ENCODE results near the gene SLC22A4.

Gene SLC22A4

DNA sequence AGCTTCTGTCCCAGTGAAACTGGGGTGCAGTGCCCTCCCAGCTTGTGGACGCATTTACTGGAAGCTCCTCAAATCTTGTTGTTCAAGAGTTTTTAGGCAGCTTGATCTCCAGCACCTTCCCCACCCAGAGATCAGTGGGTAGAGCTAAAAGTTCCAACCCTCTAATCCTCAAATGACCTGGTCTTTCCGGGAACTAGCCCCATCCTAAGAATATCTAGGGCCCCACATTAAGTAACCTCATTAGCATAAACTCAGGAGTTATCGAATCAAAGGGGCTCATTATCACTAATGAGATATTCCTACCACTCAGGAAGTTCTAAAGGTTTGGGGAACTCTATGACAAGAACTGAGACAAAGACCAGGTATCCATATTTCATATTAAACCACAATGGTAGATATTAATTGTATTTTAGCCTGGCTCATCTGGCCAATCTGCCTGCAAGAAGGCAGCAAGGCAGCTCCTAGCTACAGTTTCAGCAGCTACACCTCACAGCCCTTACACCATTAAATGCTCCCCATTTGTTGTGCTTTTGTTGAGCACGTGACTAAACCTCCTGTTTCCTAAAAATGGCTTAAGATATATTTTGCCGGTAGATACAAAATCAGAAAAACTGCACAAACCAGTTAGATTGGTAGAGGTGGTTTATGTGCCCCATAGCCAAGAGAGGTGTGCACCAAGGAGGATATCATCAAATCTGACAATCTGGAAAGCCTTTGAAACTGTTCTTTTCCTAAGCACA is 50.8 kb downstream of the SLC22A4 start:
- DNase-seq: no peak

DNA sequence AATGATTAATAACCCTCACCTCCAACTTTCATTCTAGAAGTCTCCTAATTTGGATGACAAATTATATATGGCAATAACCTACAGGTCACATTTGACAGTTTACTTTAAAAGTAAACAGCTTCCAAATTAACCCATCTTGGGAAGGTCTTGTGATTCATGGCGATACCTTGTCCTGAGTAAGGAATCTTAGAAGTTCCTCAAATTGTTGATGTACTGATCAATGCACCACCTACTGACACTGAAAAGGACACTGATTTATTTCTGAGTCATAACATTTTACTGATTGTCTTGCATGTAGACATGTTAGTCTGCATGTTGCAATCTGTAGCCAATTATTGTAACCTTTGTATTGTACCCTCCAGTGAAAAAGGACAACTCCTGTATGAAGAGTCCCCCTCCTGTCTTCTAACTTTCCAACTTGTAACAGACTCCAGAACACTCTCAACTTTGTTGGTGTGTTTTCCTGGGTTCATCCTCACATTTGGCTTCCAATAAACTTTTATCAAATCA is 59.3 kb downstream of the SLC22A4 start:
- DNase-seq: no peak

DNA sequence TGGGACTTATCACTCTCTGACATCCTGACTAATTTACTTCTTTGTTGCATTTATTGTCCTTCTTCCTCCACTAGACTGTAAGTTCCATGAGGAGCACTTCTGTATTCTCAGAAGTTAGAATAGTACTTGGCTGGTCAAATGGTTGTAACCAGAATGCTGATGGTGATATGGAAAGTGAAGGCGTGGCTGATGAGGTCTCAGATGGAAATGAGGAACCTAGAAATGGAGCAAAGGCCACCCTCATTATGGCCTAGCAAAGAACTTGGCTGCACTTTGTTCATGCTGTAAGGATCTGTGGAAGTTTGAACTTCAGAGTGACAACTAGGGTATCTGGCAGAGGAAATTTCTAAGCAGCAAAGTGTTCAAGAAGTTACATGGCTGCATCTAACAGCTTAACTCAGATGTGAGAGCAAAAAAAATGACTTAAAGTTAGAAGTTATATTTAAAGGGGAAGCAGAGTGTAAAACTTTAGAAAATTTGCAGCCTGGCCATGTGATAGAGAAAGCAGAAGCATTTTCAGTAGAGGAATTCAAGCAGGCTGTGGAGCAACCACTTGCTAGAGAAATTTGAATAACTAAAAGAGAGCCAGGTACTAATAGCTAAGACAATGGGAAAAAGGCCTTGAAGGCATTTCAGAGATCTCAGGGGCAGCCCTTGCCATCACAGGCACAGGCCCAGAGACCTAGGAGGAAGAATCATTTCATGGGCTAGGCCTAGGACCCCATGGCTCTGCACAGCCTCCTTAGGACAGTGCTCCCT is 60.4 kb downstream of the SLC22A4 start:
- no peak for DNase-seq

DNA sequence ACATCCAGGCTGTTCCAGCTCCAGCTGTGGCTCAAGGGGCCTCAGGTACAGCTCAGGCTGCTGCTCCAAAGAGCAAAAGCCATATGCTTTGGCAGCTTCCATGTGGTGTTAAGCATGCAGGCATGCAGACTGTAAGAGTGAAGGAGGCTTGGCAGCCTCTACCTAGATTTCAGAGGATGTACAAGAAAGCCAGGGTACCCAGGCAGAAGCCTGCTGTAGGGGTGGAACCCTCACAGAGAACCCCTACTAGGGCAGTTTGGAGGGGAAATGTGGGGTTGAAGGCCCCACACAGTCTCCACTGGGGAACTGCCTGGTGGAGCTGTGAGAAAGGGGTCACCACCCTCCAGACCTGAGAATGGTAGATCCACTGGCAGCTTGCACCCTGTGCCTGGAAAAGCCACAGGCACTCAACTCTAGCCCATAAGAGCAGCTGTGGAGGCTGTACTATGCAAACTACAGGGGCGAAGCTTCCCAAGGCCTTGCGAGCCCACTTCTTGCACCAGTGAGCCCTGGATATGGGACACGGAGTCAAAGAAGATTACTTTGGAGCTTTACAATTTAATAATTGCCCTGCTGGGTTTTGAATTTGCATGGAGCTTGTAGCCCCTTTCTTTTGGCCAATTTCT is 61.1 kb downstream of the SLC22A4 start:
- DNase-seq: no peak

DNA sequence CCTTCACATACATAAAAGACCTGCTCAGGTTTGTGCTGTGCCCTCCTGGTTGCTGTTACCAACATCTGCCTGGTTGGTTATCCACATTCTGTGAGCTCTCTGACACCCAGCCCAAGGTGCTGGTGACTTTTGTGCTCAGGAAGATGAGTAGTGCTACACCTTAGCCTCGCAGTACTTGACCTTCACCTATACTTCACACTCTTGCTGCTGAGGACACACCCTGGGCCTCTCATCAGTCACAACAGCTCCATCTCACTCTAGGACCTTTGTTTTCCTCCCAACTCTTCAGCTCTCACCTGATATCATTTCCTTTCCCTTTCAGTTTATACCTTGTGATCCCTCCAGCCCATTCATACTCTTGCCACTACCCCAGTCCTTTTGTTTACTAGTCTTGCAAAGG is 64.6 kb downstream of the SLC22A4 start:
- no peak for DNase-seq

DNA sequence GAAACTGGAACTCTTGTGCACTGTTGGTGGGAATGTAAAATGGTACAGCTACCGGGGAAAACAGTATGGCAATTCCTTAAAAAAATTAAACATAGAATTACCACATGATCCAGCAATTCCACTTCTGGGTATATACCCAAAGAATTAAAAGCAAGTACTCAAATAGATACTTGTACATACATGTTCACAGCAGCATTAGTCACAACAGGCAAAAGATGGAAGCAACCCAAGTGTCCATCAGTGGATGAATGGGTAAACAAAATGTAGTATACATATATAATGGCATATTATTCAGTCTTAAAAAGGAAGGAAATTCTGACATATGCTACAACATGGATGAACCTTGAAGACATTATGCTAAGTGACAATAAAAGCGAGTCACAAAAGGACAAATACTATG is 67.9 kb downstream of the SLC22A4 start:
- DNase-seq: no peak

DNA sequence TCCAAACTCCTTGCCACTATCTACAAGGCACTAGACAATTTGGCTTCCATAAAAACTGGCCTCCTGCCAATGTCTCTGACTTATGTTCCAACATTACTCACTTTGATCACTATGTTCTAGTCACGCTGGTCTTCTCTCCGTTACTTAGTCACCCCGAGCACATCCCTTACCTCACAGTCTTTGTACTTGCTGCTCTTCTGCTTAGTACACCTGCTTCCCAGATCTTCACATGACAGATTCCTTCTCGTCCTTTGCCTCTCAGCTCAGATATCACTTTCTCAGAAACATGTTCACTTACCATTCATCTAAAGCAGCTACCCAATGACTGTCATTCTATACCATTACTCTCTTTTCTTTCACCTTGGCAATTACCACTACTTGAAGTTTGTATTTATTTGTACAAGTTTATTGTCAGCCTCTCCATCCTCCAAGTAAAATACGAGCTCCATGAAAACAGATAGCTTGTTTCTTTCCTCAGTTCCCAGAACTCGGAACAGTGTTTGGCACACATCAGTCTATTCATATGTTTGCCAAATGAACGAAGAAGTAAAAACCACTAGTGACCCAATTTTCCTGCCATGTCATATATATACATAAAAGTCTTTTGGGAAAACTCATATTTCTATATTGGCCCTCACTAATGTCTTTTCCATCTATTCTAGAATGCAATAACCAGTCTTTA is 69.4 kb downstream of the SLC22A4 start:
- DNase-seq: no peak

DNA sequence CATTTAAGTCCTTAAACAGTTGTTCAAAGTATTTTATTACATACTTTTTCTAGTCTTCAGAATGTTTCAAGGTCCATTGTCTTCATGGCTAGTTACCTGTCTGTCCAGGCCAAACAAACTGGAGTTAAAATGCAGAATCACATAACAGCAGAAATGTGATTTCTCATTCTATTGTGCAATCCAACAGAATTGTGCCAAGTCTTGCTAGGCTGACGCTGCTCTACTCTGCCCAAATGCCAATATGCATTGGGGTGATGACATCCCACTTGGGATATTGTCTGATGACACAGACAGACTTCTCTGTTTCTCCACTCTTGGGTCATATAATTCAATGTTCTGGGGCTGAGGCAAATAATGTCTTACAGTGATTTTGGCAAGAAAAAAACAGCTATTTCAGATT is 70.1 kb downstream of the SLC22A4 start:
- no peak for DNase-seq

DNA sequence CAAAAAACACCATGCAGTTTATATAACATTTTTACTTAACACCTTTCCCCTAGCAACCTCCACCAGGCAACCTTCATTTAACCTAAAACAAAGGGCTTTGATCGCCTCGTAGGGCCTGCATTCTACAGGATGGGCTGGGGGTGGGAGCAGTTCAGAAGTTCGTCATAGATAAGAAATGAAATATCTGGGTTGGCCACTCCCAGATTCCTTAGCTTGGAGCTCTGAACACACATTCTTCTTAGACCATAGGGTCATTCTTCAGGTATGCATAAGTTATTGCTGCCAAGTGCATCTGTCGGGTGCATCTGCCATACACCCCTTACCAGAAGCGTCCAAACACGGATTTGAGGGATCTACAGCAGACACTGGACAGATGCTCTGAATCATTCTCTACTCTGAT is 71.0 kb downstream of the SLC22A4 start:
- no peak for DNase-seq

DNA sequence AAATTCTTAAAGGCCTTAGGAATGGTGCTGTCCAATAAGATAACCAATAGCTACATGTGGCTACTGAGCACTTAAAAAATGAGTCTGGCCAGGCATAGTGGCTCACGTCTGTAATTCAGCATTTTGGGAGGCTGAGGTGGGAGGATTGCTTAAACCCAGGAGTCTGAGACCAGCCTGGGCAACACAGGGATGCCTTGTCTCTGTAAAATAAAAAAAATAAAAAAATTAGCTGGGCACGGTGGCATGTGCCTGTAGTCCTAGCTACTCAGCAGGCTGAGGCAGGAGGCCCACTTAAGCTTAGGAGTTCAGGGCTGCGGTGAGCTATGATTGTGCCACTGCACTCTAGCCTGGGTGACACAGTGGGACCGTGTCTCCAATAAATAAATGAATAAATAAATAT is 74.0 kb downstream of the SLC22A4 start:
- no peak for DNase-seq

DNA sequence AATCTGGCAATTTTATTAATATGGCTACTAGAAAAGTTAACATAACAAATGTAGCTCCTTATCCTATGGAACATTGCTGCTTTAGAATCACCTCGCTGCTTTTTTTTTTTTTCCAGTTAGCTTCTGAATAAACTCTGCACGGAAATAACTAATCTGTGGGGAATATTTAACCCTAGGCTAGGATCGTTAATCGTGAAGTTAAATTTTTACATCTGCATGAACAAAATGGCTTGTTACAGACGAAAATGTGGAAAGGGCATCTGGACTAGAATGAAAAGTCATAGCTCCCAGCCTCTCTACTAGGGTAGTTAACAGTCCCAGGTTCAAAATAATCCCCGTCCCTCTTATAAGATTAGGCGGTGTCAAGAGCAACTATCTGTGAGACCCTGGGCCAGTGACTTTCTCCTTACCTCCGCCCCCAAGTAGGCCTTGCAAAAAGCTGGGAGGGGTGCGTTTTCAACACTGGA is 74.8 kb downstream of the SLC22A4 start:
- no peak for DNase-seq

DNA sequence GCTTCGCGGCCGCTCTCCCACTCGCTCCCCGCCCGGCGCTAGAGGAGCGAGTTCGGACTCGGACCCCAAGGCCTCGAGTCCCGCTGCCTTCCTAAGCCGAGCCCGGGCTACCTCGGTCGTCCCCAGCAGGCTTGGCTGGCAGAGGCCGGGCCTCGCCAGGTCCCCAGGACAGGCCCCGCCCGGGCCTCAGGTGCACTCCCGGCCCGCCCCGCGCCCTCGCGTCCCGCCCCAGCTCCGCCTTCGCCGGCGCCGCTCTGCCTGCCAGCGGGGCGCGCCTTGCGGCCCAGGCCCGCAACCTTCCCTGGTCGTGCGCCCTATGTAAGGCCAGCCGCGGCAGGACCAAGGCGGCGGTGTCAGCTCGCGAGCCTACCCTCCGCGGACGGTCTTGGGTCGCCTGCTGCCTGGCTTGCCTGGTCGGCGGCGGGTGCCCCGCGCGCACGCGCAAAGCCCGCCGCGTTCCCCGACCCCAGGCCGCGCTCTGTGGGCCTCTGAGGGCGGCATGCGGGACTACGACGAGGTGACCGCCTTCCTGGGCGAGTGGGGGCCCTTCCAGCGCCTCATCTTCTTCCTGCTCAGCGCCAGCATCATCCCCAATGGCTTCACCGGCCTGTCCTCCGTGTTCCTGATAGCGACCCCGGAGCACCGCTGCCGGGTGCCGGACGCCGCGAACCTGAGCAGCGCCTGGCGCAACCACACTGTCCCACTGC is 75.4 kb downstream of the SLC22A4 start, which contains the start of gene SLC22A5:
TSS of gene SLC22A5 (plus strand) at position 237 of the 707 bp plus-strand sequence. CDS start at position 500, 263 bp downstream.
- peak; percentile 68 for DNase-seq

DNA sequence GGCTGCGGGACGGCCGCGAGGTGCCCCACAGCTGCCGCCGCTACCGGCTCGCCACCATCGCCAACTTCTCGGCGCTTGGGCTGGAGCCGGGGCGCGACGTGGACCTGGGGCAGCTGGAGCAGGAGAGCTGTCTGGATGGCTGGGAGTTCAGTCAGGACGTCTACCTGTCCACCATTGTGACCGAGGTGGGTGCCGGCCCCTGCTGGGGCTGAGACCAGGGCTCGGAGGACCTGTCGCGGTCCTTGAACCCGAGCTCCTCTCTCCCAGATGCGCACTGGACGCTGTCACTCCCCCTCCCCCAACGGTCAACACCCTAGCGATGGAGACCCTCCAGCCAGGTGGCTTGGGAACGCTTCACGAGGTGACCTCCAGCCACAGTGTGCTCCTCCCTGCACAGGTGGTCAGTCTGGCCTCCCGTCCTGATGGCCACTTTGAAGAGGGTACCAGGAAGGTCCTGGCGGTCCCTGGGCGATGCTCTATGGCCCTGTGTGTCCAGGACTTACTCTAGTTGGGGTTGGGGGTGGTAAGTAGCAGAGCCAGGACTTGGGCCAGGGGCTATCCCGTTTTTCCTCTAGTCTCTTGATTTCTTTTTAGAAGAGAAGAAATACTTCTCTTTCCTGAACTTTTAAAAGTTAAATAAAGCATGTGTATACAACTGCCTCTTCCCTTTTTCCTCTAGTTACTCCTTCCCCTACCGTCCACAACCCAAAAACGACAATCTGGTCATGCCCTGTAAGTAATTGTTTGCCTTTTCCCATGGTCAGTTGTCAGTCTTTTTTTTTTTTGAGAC is 76.2 kb downstream of the SLC22A4 start:
- no peak for DNase-seq

DNA sequence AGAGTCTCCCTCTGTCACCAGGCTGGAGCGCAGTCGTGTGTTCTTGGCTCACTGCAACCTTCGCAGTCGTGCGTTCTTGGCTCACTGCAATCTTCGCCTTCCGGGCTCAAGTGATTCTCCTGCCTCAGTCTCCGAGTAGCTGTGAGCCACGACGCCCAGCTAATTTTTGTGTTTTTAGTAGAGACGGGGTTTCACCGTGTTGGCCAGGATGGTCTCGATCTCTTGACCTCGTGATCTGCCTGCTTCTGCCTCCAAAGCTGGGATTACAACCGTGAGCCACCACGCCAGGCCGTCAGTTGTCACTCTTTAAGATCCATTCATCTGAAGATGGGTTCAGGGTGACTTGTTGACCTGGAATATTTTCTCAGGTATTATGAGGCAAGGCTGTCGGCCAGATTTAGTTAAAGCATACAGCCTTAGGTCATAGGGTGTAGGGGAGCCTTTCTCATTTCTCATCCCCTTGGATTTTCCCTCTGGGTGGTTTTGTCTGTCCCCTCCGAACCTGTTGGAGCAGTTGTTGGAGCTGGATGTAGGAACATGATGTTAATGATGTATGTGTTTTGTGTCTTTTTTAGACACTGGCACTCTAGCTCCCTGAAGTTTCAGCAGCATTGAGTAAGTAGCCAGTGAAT is 76.9 kb downstream of the SLC22A4 start:
- no peak for DNase-seq

DNA sequence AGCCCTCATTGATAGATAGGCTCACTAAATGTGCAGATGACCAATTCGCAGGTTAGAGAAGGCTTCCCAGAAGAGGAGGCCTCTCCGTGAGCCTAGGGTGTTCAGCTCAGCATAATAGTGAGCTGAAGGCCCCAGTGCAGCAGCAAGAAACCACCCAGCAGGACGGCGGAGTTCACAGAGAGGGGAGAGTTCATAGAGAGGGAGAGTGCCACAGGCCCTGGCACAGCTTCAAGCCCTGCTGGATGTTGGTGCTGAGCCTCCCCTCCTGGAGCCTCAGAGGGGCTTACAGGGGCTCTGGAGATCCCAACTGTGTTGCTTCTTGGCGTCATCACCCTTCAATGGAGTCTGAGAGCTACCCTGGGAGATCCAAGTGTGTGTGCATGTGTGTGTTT is 77.4 kb downstream of the SLC22A4 start:
- no peak for DNase-seq

DNA sequence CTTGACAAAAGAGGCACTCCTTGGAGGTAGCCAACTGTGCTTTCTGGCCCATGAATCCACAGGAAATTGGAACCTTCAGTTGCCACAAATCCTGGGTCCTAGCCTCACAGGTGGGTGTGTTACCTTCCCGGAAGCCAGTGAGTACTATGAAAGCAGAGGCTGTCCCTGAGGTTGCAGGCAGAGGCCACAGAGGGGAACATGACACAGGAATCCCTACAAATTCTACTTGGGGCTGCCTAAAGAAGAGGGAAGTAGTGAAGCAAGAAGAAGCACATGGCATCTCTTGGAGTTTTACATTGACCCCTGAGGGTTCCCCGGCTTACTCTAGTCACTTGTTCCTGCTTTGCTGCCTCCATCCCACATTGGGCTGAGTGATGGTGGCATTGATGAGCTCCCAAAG is 77.9 kb downstream of the SLC22A4 start:
- DNase-seq: no peak

DNA sequence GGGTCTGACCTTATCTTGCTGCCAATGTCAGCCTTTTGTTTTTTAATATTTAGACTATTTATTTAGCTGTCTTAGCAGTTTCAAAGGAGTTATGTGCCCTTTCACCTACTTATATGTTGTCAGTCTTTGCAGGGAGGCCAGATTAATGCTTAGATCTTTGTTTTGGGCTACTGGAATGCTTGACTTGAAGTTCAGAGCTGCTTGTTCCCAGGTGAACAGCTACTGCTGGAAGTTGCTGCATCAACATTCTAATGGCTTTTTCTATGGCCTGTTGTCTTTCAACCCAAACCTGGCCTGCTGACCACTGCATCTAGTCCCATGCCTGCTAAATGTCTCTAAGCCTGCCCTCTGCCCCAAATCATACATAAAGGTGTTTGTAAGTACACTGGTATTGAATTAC is 78.3 kb downstream of the SLC22A4 start:
- no peak for DNase-seq

DNA sequence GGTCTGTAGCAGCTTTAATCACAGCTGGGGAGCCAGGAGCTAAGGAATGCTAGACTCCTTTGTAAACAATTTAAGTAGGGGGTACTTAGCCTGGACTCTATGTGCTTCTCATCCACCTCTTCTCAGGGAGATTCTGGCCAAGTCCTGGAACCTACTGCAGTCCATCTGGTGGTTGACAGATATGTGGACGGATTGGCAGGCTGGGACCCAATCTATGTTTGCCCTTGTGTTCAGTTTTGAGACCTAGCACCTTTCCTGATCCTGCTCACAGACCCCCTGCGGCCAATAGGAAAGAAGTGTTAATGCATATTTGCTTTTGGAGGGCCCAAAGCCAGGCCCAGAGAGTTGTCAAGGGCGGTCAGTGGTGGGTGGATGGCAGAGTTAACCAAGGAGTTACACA is 81.8 kb downstream of the SLC22A4 start:
- no peak for DNase-seq

DNA sequence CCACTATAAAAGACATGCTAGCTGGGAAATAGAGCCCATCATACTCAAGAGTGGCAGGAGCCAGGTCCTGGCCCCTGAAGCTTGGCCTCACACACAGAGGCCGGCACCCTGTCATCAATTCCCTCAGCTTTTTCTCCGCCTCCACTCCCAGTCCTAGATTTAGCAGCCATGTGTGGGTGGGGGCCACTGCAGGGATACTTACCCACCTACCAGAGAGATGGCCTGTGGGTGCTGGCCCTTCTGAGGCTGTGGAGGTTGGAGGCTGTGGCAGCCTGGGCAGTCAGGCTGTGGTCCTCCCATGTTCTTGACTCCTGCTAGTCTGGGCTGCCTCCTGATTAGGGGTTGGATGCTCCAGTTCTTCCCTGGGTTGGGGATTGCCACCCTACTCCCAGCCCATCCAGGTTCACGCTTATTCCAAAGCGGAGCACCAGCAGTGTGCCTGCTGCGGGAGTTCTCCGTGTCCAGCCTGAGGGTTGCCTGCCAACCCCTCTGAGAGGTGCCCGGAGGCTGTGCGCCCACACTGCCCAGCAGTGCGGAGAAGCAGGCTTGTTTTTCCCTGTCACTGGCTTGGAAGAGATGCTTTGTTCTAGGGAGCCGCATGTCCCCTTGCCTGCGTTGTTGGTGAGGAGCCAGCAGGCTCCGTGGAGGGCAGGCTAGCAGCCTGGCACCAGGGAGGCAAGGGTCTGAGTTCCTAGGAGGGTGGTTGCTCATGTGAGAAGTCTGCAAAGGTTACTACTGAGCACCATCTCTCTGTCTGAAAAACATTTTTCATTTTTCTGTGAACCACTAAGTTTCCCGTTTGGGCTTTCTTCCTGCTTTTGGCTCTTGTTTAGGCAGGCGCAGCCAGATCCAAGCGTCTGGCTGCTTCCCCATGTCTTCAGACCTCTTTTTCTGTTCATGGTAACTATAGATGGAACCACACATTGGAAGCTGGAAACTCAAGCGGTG is 82.8 kb downstream of the SLC22A4 start:
- no peak for DNase-seq

DNA sequence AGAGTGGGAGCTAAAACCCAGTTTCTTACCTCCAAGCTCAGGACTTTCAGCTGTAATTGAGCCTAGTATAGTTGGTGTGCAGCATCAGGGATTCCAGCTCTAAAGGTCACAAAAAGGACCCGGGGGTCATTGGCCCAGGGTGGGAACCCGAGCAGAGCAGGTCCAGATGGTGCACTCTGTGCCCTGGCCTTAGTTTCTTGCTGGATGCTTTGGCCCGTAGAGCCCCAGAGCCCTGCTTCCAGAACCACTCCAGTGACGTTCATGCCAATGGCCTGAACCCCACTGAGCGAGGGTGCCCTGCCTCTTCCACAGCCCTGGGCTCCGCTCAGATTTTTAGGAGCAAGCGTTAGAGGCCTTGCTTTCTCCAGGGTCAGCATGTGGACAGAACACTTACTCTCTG is 83.5 kb downstream of the SLC22A4 start:
- DNase-seq: no peak
